Measurements from ENCODE around the gene MRPL22. TPM values are rescaled to one million over a fixed set of nuclear protein-coding genes. Genes with fewer than 3 reads are reported as not detected.

The MRPL22 gene
- total RNA-seq, 3 donors from 2014 or later (not counting 1 experiment from before 2014, with no cell fraction given), result 30.5 to 38.0 (median 30.9) TPM

- Mint-ChIP-seq H3K27ac (no peak overlapping the region), H3K9me3 (no peaks in the 10 kb centered on the region), H3K4me3 (no peak overlapping the region), H3K27me3 (ENCODE audit: low read depth in 2 of 2) (no peaks in the 10 kb centered on the region), H3K36me3 (peaks cover 15% of the 10 kb centered on the region), H3K4me1 (no peaks in the 10 kb centered on the region)
- TF ChIP-seq CTCF (IDR thresholded peaks at IDR 0.05), result no peak
- 91% methylated on average over 13 of the region's 14 CpGs for WGBS (ENCODE audit: insufficient coverage)
- intact Hi-C loops (cut with micrococcal nuclease), result no loop called here
- Histone ChIP-seq H3K27ac (ENCODE audit: low read length) (no peak overlapping the region), H3K4me3 (ENCODE audit: low read length) (no peak overlapping the region), H3K27me3 (ENCODE audit: control insufficient read depth, insufficient read depth, low read length) (no peaks in the 10 kb centered on the region), H3K9me3 (ENCODE audit: control insufficient read depth, insufficient read depth, low read length) (no peaks in the 10 kb centered on the region), H3K4me1 (ENCODE audit: control insufficient read depth, insufficient read depth, low read length) (no peaks in the 10 kb centered on the region), H3K36me3 (ENCODE audit: control insufficient read depth, insufficient read depth, low read length) (peaks cover 56% of the 10 kb centered on the region)
- DNase-seq (no peak), ATAC-seq (no peak)
Measured at GRCh38 chr5:154895606-154896561, 45.0 kb upstream of the MRPL22 start.

DNA sequence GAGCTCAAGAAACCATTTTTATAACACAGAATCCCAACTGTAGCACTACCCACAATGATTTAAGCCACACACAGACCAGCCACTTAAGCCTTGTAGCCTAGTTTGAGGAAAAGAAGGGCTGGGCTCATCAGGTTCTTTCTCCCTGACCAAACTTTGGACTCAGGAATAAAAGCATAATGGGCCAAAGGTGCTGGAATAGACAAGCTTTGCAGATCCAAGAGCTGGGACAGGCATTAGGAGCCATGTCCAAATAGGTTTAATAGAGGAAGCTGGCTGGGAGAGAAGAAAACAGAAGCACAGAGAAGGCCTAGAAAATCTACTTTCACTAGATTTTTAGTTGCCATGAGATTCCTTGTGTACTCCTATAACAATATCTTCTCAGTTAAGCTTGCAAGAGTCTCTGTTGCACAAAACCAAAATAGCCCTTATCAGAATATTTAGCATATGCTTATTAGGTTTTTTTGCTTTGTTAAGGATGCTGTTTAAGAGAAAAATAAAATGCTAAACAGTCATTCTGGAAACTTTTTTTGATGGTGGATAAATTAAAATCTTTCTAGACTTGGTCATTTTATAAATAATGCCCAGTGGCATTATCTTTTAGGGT is 44.2 kb upstream of the MRPL22 start:
- peaks cover 9% of the 10 kb centered on the region for H3K36me3 Mint-ChIP-seq
- no peaks in the 10 kb centered on the region for H3K27me3 Mint-ChIP-seq (ENCODE audit: low read depth in 2 of 2)
- DNase-seq (no peak), ATAC-seq (no peak)
- no peaks in the 10 kb centered on the region for H3K4me1 Mint-ChIP-seq
- H3K9me3 Mint-ChIP-seq, result no peaks in the 10 kb centered on the region
- TF ChIP-seq CTCF (IDR thresholded peaks at IDR 0.05), result no peak
- H3K27ac Mint-ChIP-seq, result no peak overlapping the region
- intact Hi-C loops (cut with micrococcal nuclease), result no loop called here
- Histone ChIP-seq H3K36me3 (ENCODE audit: control insufficient read depth, insufficient read depth, low read length) (peaks cover 56% of the 10 kb centered on the region), H3K4me3 (ENCODE audit: low read length) (no peak overlapping the region), H3K27ac (ENCODE audit: low read length) (no peak overlapping the region), H3K4me1 (ENCODE audit: control insufficient read depth, insufficient read depth, low read length) (no peaks in the 10 kb centered on the region), H3K27me3 (ENCODE audit: control insufficient read depth, insufficient read depth, low read length) (no peaks in the 10 kb centered on the region), H3K9me3 (ENCODE audit: control insufficient read depth, insufficient read depth, low read length) (no peaks in the 10 kb centered on the region)
- H3K4me3 Mint-ChIP-seq, result no peak overlapping the region

DNA sequence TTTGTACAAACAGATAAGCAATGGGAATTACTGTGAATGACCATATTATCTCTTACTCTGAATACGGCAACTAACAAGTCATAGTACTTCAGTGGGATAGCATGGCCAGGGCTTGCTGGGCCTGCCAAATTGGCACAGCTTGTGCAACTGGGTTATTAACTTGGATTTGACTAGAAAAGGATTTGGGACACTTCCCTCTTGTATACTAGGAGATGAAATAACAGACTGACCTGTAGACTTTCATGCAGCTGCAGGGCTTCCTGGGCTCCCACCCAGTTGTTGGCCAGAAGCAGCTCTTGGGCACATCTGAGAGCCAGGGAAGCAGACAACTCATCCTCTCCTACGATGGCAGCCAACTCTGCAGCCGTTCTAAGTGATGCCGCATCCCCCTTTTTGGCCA is 42.7 kb upstream of the MRPL22 start:
- H3K4me1 ChIP-seq (ENCODE audit: control insufficient read depth, insufficient read depth, low read length), result no peaks in the 10 kb centered on the region
- H3K9me3 ChIP-seq (ENCODE audit: control insufficient read depth, insufficient read depth, low read length), result no peaks in the 10 kb centered on the region
- no peaks in the 10 kb centered on the region for H3K4me1 Mint-ChIP-seq
- 96% methylated on average over 4 of the region's 4 CpGs for WGBS (ENCODE audit: insufficient coverage)
- peaks cover 19% of the 10 kb centered on the region for H3K36me3 Mint-ChIP-seq
- no peak overlapping the region for H3K27ac Mint-ChIP-seq
- H3K4me3 ChIP-seq (ENCODE audit: low read length), result no peak overlapping the region
- H3K27me3 Mint-ChIP-seq (ENCODE audit: low read depth in 2 of 2), result no peaks in the 10 kb centered on the region
- no peaks in the 10 kb centered on the region for H3K9me3 Mint-ChIP-seq
- no peak for ATAC-seq
- no peak overlapping the region for H3K4me3 Mint-ChIP-seq
- TF ChIP-seq CTCF (IDR thresholded peaks at IDR 0.05), result no peak
- H3K27me3 ChIP-seq (ENCODE audit: control insufficient read depth, insufficient read depth, low read length), result no peaks in the 10 kb centered on the region
- DNase-seq, result no peak
- no peak overlapping the region for H3K27ac ChIP-seq (ENCODE audit: low read length)
- intact Hi-C loops (cut with micrococcal nuclease), result no loop called here
- peaks cover 61% of the 10 kb centered on the region for H3K36me3 ChIP-seq (ENCODE audit: control insufficient read depth, insufficient read depth, low read length)

Measured in natural killer cell (primary cell).